ENCODE results near the gene SLC41A1.

GRCh38 chr1:205794011-205794730 lies 18.8 kb downstream of the SLC41A1 start:
- TF ChIP-seq CTCF (IDR thresholded peaks at IDR 0.05; ENCODE audit: insufficient read depth, low read depth, low read length): no peak
- TF ChIP-seq EZH2 (IDR thresholded peaks at IDR 0.05; ENCODE audit: insufficient read depth, low read length): no peak
